Rectal smooth muscle tissue (tissue), 1 donor: ENCODE measurements around the gene FIGN.

Experiments
- H3K27ac ChIP-seq: one replicate; pipeline ENCODE4 v1.7.0; 2013; ENCODE audit warnings: low read depth, low read length, inconsistent platforms
- H3K27me3 ChIP-seq: one replicate; pipeline ENCODE4 v1.7.0; 2013; ENCODE audit warnings: low read length; ENCODE audit not compliant: control insufficient read depth, insufficient read depth
- H3K36me3 ChIP-seq: one replicate; pipeline ENCODE4 v1.7.0; 2013; ENCODE audit warnings: low read length; ENCODE audit not compliant: control insufficient read depth, insufficient read depth
- H3K4me1 ChIP-seq: one replicate; pipeline ENCODE4 v1.7.0; 2013; ENCODE audit warnings: low read length; ENCODE audit not compliant: control insufficient read depth, insufficient read depth
- H3K4me3 ChIP-seq: one replicate; pipeline ENCODE4 v1.7.0; 2013; ENCODE audit warnings: low read length
- H3K9ac ChIP-seq: one replicate; pipeline ENCODE4 v1.7.0; 2013; ENCODE audit warnings: low read length

Gene FIGN

DNA sequence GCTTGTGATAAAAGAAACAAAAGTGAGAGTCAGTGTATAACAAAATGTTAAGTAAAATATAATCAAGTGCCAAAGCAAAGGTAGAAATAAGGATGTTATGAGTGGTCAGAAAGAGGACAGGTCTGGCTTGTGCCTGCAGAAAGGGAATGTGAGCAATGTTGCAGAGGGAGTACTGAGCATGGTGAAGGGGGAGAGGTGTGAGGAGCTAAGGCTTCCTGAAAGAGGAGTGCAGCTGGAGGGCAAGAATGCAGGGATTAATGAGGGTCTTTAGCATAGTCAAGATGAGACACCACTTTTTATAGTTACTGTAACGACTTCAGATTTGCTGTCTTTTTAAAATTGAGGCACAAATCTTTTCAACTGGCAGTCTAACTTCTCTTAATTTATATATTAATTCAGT lies 22.0 kb upstream of the FIGN start:
- no peak overlapping the region for H3K9ac ChIP-seq
- H3K4me3 ChIP-seq = no peak overlapping the region
- H3K27ac ChIP-seq = no peak overlapping the region
- H3K36me3 ChIP-seq = no peaks in the 10 kb centered on the region
- H3K4me1 ChIP-seq = no peaks in the 10 kb centered on the region
- H3K27me3 ChIP-seq = no peaks in the 10 kb centered on the region

DNA sequence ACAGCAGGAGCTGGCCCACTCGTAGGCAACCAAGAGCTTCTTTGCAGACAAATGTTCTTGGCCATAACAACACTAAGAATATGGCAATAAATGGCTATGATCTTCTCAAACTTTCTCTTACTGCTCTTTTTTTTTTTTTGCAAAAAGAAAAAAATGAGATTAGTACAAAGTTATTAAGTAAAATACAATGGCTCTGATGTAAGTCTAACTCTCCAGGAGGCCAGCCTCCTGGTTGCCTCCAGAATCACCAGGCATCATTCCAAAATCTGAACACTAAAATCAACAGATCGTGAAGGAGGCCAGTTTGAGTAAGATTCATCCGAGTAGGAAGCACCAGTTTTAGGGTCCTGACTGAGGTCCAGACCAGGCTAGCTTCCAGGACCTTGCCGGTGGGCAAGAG lies 20.8 kb upstream of the FIGN start:
- H3K4me3 ChIP-seq = no peak overlapping the region
- H3K27ac ChIP-seq = no peak overlapping the region
- no peaks in the 10 kb centered on the region for H3K27me3 ChIP-seq
- no peak overlapping the region for H3K9ac ChIP-seq
- H3K4me1 ChIP-seq = no peaks in the 10 kb centered on the region
- H3K36me3 ChIP-seq = no peaks in the 10 kb centered on the region

DNA sequence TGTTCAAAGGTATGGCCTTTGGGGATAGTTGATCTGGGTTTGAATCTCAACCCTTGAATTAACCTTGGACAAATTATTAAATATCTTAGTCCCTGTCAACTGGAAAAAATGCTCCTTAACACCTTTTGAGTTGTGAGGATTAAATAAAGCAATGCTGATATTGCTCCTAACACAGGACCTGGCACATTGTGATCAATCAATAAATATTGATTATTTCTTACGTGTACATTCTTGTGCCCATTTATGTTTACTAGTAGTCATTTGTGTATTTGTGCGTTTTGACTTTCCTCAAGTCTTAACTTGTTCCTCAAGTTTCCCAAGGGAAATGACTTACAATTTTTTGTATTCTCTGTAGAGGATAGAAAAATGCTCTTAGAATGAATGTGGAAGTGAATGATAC lies 19.6 kb upstream of the FIGN start:
- Histone ChIP-seq H3K36me3 (no peaks in the 10 kb centered on the region), H3K4me3 (no peak overlapping the region)

DNA sequence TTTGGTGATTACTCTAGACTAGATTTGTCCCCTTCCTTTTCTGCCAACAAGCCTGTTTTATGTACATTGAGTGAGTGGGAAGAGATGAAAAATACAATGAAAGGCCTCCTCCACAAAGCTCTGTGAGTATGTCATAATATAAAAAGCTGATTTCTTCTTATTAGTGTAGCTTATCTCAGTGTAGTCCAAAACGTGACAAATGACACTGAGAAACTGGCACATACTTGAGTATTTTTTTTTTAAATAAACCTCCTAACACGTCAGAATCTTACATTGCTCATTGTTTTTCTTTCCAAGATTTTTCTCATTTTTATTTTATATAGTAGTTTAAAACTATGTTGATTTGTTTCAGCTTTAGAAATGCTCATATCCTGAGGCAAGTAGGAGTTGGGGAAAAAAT lies 17.9 kb upstream of the FIGN start:
- no peak overlapping the region for H3K9ac ChIP-seq
- no peaks in the 10 kb centered on the region for H3K36me3 ChIP-seq
- no peaks in the 10 kb centered on the region for H3K27me3 ChIP-seq
- H3K4me1 ChIP-seq = no peaks in the 10 kb centered on the region
- H3K4me3 ChIP-seq = no peak overlapping the region
- no peak overlapping the region for H3K27ac ChIP-seq

More for the DNA sequence above, 19.6 kb upstream of the FIGN start:
- Histone ChIP-seq H3K27me3 (no peaks in the 10 kb centered on the region), H3K27ac (no peak overlapping the region), H3K9ac (no peak overlapping the region), H3K4me1 (no peaks in the 10 kb centered on the region)

DNA sequence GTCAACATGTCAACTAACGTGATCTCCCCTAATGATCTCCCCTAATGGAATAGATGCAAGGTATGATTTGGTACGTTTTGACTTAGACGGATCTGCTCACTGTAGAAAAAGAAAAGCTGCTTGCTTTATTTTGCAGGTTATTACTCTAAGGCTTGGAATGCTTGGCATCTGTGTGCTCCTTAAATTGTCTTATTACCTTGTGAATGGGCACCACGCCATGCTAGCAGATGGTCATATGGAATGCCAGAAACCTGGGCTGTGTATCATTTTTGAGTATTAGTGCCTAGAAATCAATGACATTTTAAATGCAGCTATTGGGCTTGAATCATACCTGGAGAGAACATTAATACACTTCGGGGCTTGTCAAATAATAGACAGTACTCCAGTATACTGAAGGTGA lies 16.5 kb upstream of the FIGN start:
- no peak overlapping the region for H3K9ac ChIP-seq
- H3K27me3 ChIP-seq = no peaks in the 10 kb centered on the region
- H3K36me3 ChIP-seq = no peaks in the 10 kb centered on the region
- H3K4me1 ChIP-seq = no peaks in the 10 kb centered on the region
- H3K27ac ChIP-seq = no peak overlapping the region
- H3K4me3 ChIP-seq = no peak overlapping the region

DNA sequence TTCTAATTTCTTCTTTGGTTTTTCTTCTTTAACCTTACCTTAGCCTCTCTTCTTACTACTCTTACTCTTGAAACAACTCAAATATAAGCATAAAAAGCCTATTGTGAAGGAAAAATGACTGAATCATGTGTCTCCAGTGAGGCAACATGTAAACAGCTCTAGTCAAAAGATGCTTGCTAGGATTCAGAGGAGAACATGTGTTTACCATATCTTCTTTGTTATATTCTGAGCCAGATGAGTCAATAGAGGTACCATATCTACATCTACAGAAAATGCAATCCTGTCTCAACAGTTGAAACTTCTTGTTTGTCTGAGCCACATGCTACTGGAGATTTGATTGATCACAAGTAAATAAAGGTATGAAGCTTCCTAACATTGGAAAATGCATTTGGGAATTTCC lies 15.9 kb upstream of the FIGN start:
- Histone ChIP-seq H3K36me3 (no peaks in the 10 kb centered on the region), H3K9ac (no peak overlapping the region), H3K27me3 (no peaks in the 10 kb centered on the region), H3K4me1 (no peaks in the 10 kb centered on the region), H3K4me3 (no peak overlapping the region), H3K27ac (no peak overlapping the region)

DNA sequence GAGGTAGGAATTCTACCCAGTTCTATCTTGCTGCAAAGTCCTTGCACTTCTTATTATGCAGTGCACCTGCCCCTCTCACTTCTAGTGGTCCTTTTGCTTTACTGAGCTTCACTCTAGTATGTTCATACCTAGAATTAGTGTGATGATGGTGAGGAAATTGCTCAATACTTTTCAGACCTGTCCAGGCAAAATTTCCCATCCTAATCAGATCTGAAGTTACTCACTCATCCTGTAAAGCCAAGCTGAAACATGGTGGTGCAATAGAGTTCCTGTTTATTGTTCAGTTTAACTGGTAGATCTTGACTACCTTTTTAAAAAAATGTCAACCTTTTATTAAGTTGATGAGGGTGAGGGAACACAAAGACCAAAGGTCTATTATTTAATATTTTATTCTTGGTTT lies 12.6 kb upstream of the FIGN start:
- Histone ChIP-seq H3K36me3 (no peaks in the 10 kb centered on the region), H3K27me3 (no peaks in the 10 kb centered on the region), H3K9ac (no peak overlapping the region), H3K4me3 (no peak overlapping the region), H3K4me1 (no peaks in the 10 kb centered on the region), H3K27ac (no peak overlapping the region)

DNA sequence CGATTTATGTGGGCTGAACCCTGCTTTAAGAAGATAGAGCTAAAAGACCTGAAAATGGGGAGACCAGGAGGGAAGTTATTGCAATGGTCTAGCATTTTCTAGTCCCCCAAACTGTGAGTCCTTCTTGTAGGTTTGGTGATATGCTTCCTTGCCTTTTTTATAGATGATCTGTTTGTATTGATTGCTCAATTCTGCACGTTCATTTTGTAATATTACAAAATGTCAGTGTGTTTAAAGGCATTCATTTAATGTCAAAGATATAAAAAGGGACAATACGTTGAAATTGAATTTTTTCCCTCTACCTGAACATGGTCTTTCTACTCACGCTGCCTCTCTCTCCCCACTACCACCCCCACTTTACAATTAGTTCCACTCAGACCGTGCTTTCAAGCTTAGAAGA lies 5.6 kb upstream of the FIGN start:
- H3K9ac ChIP-seq = no peak overlapping the region
- H3K4me3 ChIP-seq = no peak overlapping the region
- no peaks in the 10 kb centered on the region for H3K36me3 ChIP-seq
- peaks cover 4% of the 10 kb centered on the region for H3K4me1 ChIP-seq
- no peaks in the 10 kb centered on the region for H3K27me3 ChIP-seq
- no peak overlapping the region for H3K27ac ChIP-seq

DNA sequence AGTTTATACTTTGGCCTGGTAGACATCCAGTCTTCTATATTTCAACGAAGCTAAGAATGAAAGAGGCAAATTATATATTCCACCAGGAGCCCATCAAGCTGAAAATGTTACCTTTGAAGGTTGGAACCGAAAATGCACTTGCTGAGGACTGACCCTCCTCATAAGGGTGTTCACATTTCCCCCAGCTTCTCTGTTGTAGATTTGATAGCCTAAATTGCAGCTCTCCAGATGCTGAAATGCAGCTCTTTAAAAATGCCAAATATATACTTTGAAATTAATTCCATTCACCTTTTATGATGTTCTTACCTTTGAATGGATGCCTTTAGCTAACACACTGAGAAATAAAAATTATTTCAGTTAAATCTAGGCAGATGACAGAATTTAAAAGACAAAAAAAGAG lies 1.8 kb upstream of the FIGN start:
- Histone ChIP-seq H3K4me3 (no peak overlapping the region), H3K9ac (no peak overlapping the region), H3K27ac (no peak overlapping the region), H3K36me3 (no peaks in the 10 kb centered on the region), H3K4me1 (peaks cover 4% of the 10 kb centered on the region), H3K27me3 (no peaks in the 10 kb centered on the region)

DNA sequence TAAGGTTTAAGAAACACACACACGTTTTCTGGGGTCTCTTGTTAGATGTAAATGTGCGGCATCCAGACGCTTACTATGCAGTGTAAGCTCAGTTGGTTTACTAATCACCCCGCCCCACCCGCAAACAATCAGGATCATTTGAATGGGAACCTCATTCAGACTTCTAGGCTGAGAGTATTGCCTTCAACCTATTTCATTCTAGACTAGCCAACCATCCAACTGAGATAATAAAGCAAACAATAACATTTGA lies 1.3 kb upstream of the FIGN start:
- Histone ChIP-seq H3K4me3 (peak overlapping the region; percentile 82), H3K27ac (peak overlapping the region; percentile 85), H3K4me1 (peaks cover 4% of the 10 kb centered on the region), H3K9ac (no peak overlapping the region), H3K36me3 (no peaks in the 10 kb centered on the region), H3K27me3 (no peaks in the 10 kb centered on the region)

DNA sequence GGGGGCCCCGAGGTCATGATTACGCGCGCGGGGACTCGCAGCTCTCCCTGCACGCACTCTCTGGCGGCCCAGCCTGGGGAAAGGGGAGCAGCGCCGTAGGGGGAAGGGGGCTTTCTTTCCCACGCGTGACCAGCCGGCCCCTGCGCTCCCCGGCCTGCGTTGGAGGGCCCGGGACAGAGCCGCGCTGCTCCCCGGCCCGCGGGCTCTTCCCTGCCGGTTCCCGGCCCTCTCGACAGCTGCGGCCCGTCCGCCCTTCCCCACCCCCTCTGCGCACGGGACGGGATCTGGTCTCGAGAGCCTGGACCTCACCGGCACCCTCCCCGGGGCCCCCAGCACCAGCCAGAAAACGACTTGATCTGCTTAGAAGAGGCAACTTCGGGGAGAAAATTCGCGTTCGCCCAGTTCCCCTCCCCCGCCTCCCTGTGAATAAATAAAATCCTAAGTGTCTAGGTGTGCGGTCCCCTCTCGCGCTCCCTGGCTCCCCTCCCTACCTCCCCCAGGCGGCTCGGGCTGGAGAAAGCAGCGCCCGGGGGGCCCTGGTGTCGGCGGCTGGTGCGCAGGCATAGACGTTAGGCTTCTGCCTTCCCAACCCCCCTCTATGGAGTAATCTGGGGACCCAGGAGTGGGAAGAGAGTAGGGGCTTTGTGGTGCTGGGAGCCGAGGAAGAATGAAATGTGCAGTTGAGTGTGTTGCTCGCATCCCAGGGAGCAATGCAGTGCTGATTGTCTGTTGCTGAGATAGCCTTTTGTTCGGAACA lies 803 bp upstream of the FIGN start:
- Histone ChIP-seq H3K4me3 (peak overlapping the region; percentile 82), H3K4me1 (peaks cover 4% of the 10 kb centered on the region), H3K27me3 (no peaks in the 10 kb centered on the region), H3K27ac (peak overlapping the region; percentile 85), H3K36me3 (no peaks in the 10 kb centered on the region), H3K9ac (no peak overlapping the region)

DNA sequence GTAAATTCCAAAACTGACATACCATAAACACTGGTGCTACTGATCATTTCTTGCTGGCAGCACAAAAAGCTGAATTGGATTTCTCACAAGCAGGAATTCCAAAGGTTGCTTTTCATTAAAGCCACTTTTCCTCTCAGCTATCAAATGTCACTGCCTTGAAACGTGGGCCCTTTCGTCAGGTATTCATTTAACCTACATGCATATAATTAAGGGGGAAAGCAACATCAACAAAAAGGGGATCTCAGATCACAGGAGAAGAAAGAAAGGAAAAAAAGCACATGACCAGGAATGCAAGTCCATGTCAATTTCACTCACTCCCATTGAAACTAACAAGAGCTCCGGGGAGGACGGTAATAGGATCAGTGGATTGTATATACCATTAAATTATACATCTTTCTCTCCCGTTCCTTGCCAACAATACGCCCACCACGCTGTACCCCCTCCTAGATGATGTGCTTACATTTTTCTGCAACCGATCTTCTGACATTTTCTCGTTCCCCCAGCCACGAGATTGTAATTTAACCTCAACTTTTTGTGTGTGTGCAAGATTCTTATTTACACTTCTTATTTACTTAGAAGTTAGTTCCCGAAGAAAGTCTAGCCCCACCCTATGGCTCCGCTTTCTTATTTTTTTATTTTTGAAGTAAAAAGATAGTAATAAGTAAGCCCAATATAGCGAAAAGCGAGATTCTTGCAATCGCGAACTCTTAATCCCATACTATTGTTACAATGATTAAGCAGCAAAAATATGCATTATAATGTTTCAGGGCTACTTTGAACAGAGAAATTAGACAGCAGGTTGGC lies 725 bp downstream of the FIGN start:
- no peak overlapping the region for H3K9ac ChIP-seq
- H3K4me1 ChIP-seq = peaks cover 4% of the 10 kb centered on the region
- H3K27me3 ChIP-seq = no peaks in the 10 kb centered on the region
- no peaks in the 10 kb centered on the region for H3K36me3 ChIP-seq
- peak overlapping the region; percentile 85 for H3K27ac ChIP-seq
- H3K4me3 ChIP-seq = peak overlapping the region; percentile 82

DNA sequence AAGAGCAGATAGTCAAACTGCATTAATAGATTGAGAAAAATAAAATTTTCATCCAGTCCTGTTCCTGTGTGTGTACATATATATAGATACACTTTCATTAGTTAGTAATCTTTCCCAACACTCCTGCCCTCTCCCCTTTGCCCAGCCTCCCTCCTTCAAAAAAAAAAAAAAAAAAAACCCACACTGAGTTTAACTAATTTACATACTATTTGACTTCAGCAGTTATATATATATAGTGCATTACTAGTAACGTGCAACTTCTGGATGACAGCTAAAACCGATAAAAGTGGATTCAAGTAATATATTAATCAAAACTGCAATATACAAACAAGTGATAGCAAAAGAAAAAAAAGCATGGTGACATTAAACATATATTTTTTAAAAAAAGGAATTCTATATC lies 1.4 kb downstream of the FIGN start:
- no peak overlapping the region for H3K27ac ChIP-seq
- H3K4me3 ChIP-seq = peak overlapping the region; percentile 82
- no peak overlapping the region for H3K9ac ChIP-seq

More for the DNA sequence above, 1.4 kb downstream of the FIGN start:
- peaks cover 4% of the 10 kb centered on the region for H3K4me1 ChIP-seq
- no peaks in the 10 kb centered on the region for H3K27me3 ChIP-seq
- no peaks in the 10 kb centered on the region for H3K36me3 ChIP-seq
